Activated CD8-positive, alpha-beta memory T cell treated with anti-CD3 and anti-CD28 coated beads for 1 hour (primary cell): ENCODE data around the gene LYPLAL1.

Experiments
- DNase-seq, 2 donors: peaks; one replicate each; pipeline ENCODE4 v3.0.0-alpha.2; 2020; ENCODE audit warnings: low read depth in 1 of 2; ENCODE audit errors: extremely low read depth in 1 of 2

Gene LYPLAL1

GRCh38 chr1:219173758-219174459 lies at the start of gene LYPLAL1:
LYPLAL1 (plus strand) TSS chr1:219173878; CDS start chr1:219173891, 13 bp downstream.
- DNase-seq, result peak; percentile 54 to 79

- DNase-seq, result no peak
These were observed 49.5 kb upstream of the LYPLAL1 start for GRCh38 chr1:219124163-219124562.

GRCh38 chr1:219125342-219125741 lies 48.3 kb upstream of the LYPLAL1 start:
- no peak for DNase-seq

- no peak for DNase-seq
These were observed 47.3 kb upstream of the LYPLAL1 start for GRCh38 chr1:219126377-219126776.

- DNase-seq, result no peak
These were observed 44.7 kb upstream of the LYPLAL1 start for GRCh38 chr1:219128957-219129356.

- no peak for DNase-seq
These were observed 43.2 kb upstream of the LYPLAL1 start for GRCh38 chr1:219130366-219130935.

GRCh38 chr1:219132939-219133338 lies 40.7 kb upstream of the LYPLAL1 start:
- DNase-seq, result no peak

GRCh38 chr1:219138747-219139146 lies 34.9 kb upstream of the LYPLAL1 start:
- DNase-seq, result no peak

GRCh38 chr1:219140303-219140877 lies 33.3 kb upstream of the LYPLAL1 start:
- DNase-seq, result no peak

GRCh38 chr1:219143735-219144134 lies 29.9 kb upstream of the LYPLAL1 start:
- no peak for DNase-seq

GRCh38 chr1:219144658-219145315 lies 28.9 kb upstream of the LYPLAL1 start:
- DNase-seq, result no peak

- DNase-seq, result no peak
These were observed 26.1 kb upstream of the LYPLAL1 start for GRCh38 chr1:219147571-219148019.

GRCh38 chr1:219149009-219149577 lies 24.6 kb upstream of the LYPLAL1 start:
- DNase-seq, result no peak

- DNase-seq, result no peak
These were observed 23.7 kb upstream of the LYPLAL1 start for GRCh38 chr1:219149953-219150352.

- no peak for DNase-seq
These were observed 22.8 kb upstream of the LYPLAL1 start for GRCh38 chr1:219150913-219151312.

- DNase-seq, result no peak
These were observed 22.2 kb upstream of the LYPLAL1 start for GRCh38 chr1:219151467-219151866.

GRCh38 chr1:219152751-219153150 lies 20.9 kb upstream of the LYPLAL1 start:
- DNase-seq, result no peak

- DNase-seq, result no peak
These were observed 20.0 kb upstream of the LYPLAL1 start for GRCh38 chr1:219153723-219154122.

- no peak for DNase-seq
These were observed 18.5 kb upstream of the LYPLAL1 start for GRCh38 chr1:219155135-219155534.

GRCh38 chr1:219159946-219160645 lies 13.6 kb upstream of the LYPLAL1 start:
- no peak for DNase-seq

GRCh38 chr1:219160967-219161366 lies 12.7 kb upstream of the LYPLAL1 start:
- DNase-seq, result no peak
